SK-N-SH (cell line): ENCODE data around the gene MARS1. TPM values are rescaled to one million over a fixed set of nuclear protein-coding genes. Genes with fewer than 3 reads are reported as not detected.

Source experiments
- CTCF ChIA-PET: fragments of 300-600, 350-600 bp; formaldehyde crosslinking; extraction: SDS; loops from one replicate; lab custom pipeline; 2021; lab: Yijun Ruan, JAX
- POLR2A ChIA-PET: fragments of 350-600 bp; sonication (Branson Sonifier 250); formaldehyde crosslinking; extraction: SDS; loops from one replicate; lab custom pipeline; 2020; ENCODE audit warnings: antibody characterized with exemption, inconsistent platforms; lab: Yijun Ruan, JAX
- DNase-seq: peaks from one replicate; pipeline ENCODE4 v3.0.0; 2012
- H2AFZ ChIP-seq: fragments of 200-600 bp; sonication (generic); 2 replicates; pipeline ENCODE4 v1.8.1; 2016; ENCODE audit warnings: antibody characterized with exemption, mild to moderate bottlenecking, low read depth
- H3F3A ChIP-seq: fragments of 200-600 bp; sonication (generic); replicated peaks from 2 replicates; pipeline ENCODE3; 2016; ENCODE audit warnings: antibody characterized with exemption, mild to moderate bottlenecking; ENCODE audit not compliant: insufficient read depth
- H3K27ac ChIP-seq, 2 experiments: fragments of 200-500 bp in 1 of 2; fragments of 200-600 bp in 1 of 2; sonication (Bioruptor generic) in 1 of 2; sonication (generic), shearing (Covaris generic) in 1 of 2; 2 replicates each; pipeline versions ENCODE4 v1.5.1 to v1.6.1; 2014 to 2016; ENCODE audit warnings: low read depth in 2 of 2, inconsistent platforms in 1 of 2, low read length in 1 of 2, mild to moderate bottlenecking in 1 of 2, mixed read lengths in 1 of 2
- H3K27me3 ChIP-seq: fragments of 200-600 bp; sonication (generic), shearing (Covaris generic); 2 replicates; pipeline ENCODE4 v1.6.1; 2016; ENCODE audit warnings: mixed run types; ENCODE audit not compliant: insufficient read depth
- H3K36me3 ChIP-seq, 2 experiments: fragments of 200-500 bp in 1 of 2; fragments of 200-600 bp in 1 of 2; sonication (Bioruptor generic) in 1 of 2; sonication (generic) in 1 of 2; replicated peaks in 1 of 2; 2 replicates each; pipeline versions ENCODE3 to v1.5.1; 2014 to 2016; ENCODE audit warnings: low read length in 1 of 2, mild to moderate bottlenecking in 1 of 2; ENCODE audit not compliant: insufficient read depth in 2 of 2, control insufficient read depth in 1 of 2
- H3K4me1 ChIP-seq, 2 experiments: fragments of 200-500 bp in 1 of 2; fragments of 200-600 bp in 1 of 2; sonication (Bioruptor generic) in 1 of 2; sonication (generic), shearing (Covaris generic) in 1 of 2; 2 replicates each; pipeline versions ENCODE4 v1.5.1 to v1.6.1; 2014 to 2016; ENCODE audit warnings: low read depth in 1 of 2, low read length in 1 of 2, mixed run types in 1 of 2; ENCODE audit not compliant: insufficient read depth in 2 of 2, control insufficient read depth in 1 of 2
- H3K4me2 ChIP-seq: fragments of 200-600 bp; sonication (generic), shearing (Covaris generic); 2 replicates; pipeline ENCODE4 v1.6.1; 2017; ENCODE audit warnings: mixed run types
- H3K4me3 ChIP-seq, 2 experiments: fragments of 200-500 bp in 1 of 2; fragments of 200-600 bp in 1 of 2; sonication (Bioruptor generic) in 1 of 2; sonication (generic), shearing (Covaris generic) in 1 of 2; 2 replicates each; pipeline versions ENCODE4 v1.5.1 to v1.8.1; 2014 to 2016; ENCODE audit warnings: low read depth in 2 of 2, inconsistent platforms in 1 of 2, low read length in 1 of 2, mild to moderate bottlenecking in 1 of 2, mixed read lengths in 1 of 2, moderate library complexity in 1 of 2
- H3K79me2 ChIP-seq: fragments of 200-600 bp; sonication (generic); 2 replicates; pipeline ENCODE4 v1.8.1; 2017; ENCODE audit warnings: mild to moderate bottlenecking; ENCODE audit not compliant: insufficient read depth
- H3K9ac ChIP-seq: fragments of 200-600 bp; sonication (generic); 2 replicates; pipeline ENCODE4 v1.6.1; 2017; ENCODE audit warnings: mixed run types
- H3K9me2 ChIP-seq: fragments of 200-600 bp; sonication (generic); 2 replicates; pipeline ENCODE4 v1.6.1; 2017; ENCODE audit warnings: mixed run types
- H3K9me3 ChIP-seq: fragments of 200-600 bp; sonication (generic); 2 replicates; pipeline ENCODE4 v1.6.1; 2017; ENCODE audit warnings: mixed run types, mild to moderate bottlenecking, moderate library complexity
- H4K20me1 ChIP-seq: fragments of 200-600 bp; sonication (generic); 2 replicates; pipeline ENCODE4 v1.6.1; 2017; ENCODE audit warnings: mild to moderate bottlenecking, mixed run types; ENCODE audit not compliant: insufficient read depth
- CHD2 ChIP-seq: fragments of 150-350 bp; IDR thresholded peaks from 2 replicates; pipeline ENCODE4 v1.6.1; 2018; ENCODE audit warnings: low read length; ENCODE audit not compliant: partially characterized antibody
- FOSL2 ChIP-seq: IDR thresholded peaks from 2 replicates; pipeline ENCODE4 v1.4.0; 2012; ENCODE audit warnings: low read depth, mild to moderate bottlenecking, moderate library complexity, borderline replicate concordance
- FOXM1 ChIP-seq: IDR thresholded peaks from 2 replicates; pipeline ENCODE4 v1.4.0; 2012; ENCODE audit warnings: low read depth, mild to moderate bottlenecking
- GATA2 ChIP-seq: sonication (generic); formaldehyde crosslinking; IDR thresholded peaks from 2 replicates; pipeline ENCODE4 v1.5.0; 2020; ENCODE audit warnings: mild to moderate bottlenecking, missing genetic modification reagents
- MEF2A ChIP-seq: IDR thresholded peaks from 2 replicates; pipeline ENCODE4 v1.4.0; 2012; ENCODE audit warnings: low read depth, borderline replicate concordance
- NFIC ChIP-seq: IDR thresholded peaks from 2 replicates; pipeline ENCODE4 v1.4.0; 2012; ENCODE audit warnings: borderline replicate concordance
- NRF1 ChIP-seq: IDR thresholded peaks from 2 replicates; pipeline ENCODE4 v1.6.1; 2012; ENCODE audit warnings: low read depth, mild to moderate bottlenecking, low read length
- RAD21 ChIP-seq: IDR thresholded peaks from 2 replicates; pipeline ENCODE4 v1.6.1; 2012; ENCODE audit warnings: mild to moderate bottlenecking, low read length
- RXRA ChIP-seq: IDR thresholded peaks from 2 replicates; pipeline ENCODE4 v1.4.0; 2012; ENCODE audit warnings: low read depth, mild to moderate bottlenecking, borderline replicate concordance
- SMC3 ChIP-seq: IDR thresholded peaks from 2 replicates; pipeline ENCODE4 v1.6.1; 2012; ENCODE audit warnings: low read depth, low read length, improper control_type of control experiment
- TCF12 ChIP-seq: IDR thresholded peaks from 2 replicates; pipeline ENCODE4 v1.4.0; 2012
- TEAD4 ChIP-seq: IDR thresholded peaks from 2 replicates; pipeline ENCODE4 v1.4.0; 2012; ENCODE audit warnings: mild to moderate bottlenecking, borderline replicate concordance; ENCODE audit not compliant: insufficient read depth
- WGBS: methylation state at CpG from one replicate; pipeline ENCODE4 v1.1.6; 2017; ENCODE audit warnings: low lambda C conversion rate; 5-methylcytosine and 5-hydroxymethylcytosine counted together
- polyA plus RNA-seq, 3 experiments: library from polyadenylated mRNA; depleted of rRNA; stranded (reverse); fragments of >200 nt; gene quantifications; 2 replicates each; pipeline ENCODE4 v1.2.3, GENCODE V29; 2012
- TF ChIP-seq, protein P1 (sequence below): fragments of 150-350 bp; IDR thresholded peaks from 2 replicates; pipeline ENCODE4 v1.6.1; 2017; ENCODE audit warnings: antibody characterized with exemption, low read length, low read depth, borderline replicate concordance
- TF ChIP-seq, protein P2 (sequence below): fragments of 200-600 bp; sonication (generic); IDR thresholded peaks from 2 replicates; pipeline ENCODE4 v1.6.1; 2017; ENCODE audit warnings: antibody characterized with exemption, mild to moderate bottlenecking, moderate library complexity
- TF ChIP-seq, protein P3 (sequence below): IDR thresholded peaks from 2 replicates; pipeline ENCODE4; 2012
- TF ChIP-seq, protein P4 (sequence below): IDR thresholded peaks from 2 replicates; pipeline ENCODE4 v1.6.1; 2012; ENCODE audit warnings: mild to moderate bottlenecking, low read depth, low read length, moderate library complexity

The MARS1 gene
- polyA plus RNA-seq, 1 of the 3 experiments (the other 2 are of a cell fraction): 158 TPM

DNA sequence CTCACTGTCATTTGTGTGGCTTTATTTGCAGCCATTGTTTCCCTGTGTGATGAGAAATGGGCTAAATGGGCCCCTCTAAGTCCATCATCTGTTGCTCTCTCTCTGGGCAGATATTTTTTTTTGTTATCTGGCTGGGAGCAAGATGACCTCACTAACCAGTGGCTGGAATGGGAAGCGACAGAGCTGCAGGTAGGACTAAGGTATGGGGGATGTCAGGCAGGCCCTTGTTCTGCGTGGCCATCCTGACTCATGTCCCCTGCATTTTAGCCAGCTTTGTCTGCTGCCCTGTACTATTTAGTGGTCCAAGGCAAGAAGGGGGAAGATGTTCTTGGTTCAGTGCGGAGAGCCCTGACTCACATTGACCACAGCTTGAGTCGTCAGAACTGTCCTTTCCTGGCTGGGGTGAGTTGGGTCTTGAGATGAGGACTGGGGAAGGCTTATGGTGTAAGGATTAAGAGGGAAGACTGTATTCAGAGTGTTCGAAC is 1.3 kb downstream of the MARS1 start:
- TF ChIP-seq FOSL2: no peak
- TF ChIP-seq, protein P1, sequence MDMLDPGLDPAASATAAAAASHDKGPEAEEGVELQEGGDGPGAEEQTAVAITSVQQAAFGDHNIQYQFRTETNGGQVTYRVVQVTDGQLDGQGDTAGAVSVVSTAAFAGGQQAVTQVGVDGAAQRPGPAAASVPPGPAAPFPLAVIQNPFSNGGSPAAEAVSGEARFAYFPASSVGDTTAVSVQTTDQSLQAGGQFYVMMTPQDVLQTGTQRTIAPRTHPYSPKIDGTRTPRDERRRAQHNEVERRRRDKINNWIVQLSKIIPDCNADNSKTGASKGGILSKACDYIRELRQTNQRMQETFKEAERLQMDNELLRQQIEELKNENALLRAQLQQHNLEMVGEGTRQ: no peak
- TF ChIP-seq, protein P2, sequence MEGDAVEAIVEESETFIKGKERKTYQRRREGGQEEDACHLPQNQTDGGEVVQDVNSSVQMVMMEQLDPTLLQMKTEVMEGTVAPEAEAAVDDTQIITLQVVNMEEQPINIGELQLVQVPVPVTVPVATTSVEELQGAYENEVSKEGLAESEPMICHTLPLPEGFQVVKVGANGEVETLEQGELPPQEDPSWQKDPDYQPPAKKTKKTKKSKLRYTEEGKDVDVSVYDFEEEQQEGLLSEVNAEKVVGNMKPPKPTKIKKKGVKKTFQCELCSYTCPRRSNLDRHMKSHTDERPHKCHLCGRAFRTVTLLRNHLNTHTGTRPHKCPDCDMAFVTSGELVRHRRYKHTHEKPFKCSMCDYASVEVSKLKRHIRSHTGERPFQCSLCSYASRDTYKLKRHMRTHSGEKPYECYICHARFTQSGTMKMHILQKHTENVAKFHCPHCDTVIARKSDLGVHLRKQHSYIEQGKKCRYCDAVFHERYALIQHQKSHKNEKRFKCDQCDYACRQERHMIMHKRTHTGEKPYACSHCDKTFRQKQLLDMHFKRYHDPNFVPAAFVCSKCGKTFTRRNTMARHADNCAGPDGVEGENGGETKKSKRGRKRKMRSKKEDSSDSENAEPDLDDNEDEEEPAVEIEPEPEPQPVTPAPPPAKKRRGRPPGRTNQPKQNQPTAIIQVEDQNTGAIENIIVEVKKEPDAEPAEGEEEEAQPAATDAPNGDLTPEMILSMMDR: no peak
- TF ChIP-seq GATA2: no peak
- no peak for TF ChIP-seq MEF2A
- TF ChIP-seq FOXM1: no peak
- TF ChIP-seq TEAD4: no peak
- TF ChIP-seq NRF1: no peak
- TF ChIP-seq NFIC: no peak
- no peak for TF ChIP-seq SMC3
- TF ChIP-seq, protein P3, sequence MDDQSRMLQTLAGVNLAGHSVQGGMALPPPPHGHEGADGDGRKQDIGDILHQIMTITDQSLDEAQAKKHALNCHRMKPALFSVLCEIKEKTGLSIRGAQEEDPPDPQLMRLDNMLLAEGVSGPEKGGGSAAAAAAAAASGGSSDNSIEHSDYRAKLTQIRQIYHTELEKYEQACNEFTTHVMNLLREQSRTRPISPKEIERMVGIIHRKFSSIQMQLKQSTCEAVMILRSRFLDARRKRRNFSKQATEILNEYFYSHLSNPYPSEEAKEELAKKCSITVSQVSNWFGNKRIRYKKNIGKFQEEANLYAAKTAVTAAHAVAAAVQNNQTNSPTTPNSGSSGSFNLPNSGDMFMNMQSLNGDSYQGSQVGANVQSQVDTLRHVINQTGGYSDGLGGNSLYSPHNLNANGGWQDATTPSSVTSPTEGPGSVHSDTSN: no peak
- no peak for TF ChIP-seq RAD21
- 64% methylated on average over 5 of the region's 5 CpGs for WGBS
- Histone ChIP-seq H4K20me1 (0 out of 2 replicates have a peak, but pooled peaks cover 4% of the 10 kb centered on the region), H3K27ac (no peak overlapping the region; a peak in 1 of 4 replicates), H3K4me3 (peak overlapping the region; percentile 77 to 100), H3K79me2 (peaks cover 40% of the 10 kb centered on the region), H3K27me3 (no peaks in the 10 kb centered on the region), H3K9me3 (no peaks in the 10 kb centered on the region), H3K9ac (peak overlapping the region; percentile 94), H3K4me1 (peaks cover 6 to 9% of the 10 kb centered on the region in 2 experiments; a peak in 3 of 4 replicates), H3K36me3 (peaks cover 33 to 49% of the 10 kb centered on the region in 2 experiments), H3F3A (peaks cover 7% of the 10 kb centered on the region), H3K9me2 (no peaks in the 10 kb centered on the region), H3K4me2 (peak overlapping the region; percentile 90), H2AFZ (no peak overlapping the region)
- DNase-seq: no peak
- POLR2A ChIA-PET: interaction anchor here (0.6 to 2.1 kb wide), 4 partner anchors 8 to 31 kb away, joined by 3 to 7 read pairs (median 5); partner anchors contain the start of gene DDIT3
- CTCF ChIA-PET: interaction anchor here (1.6 to 6.1 kb wide), 3 partner anchors 15 to 30 kb away, joined by 5 to 28 read pairs (median 7); partner anchors contain the start of gene GLI1

DNA sequence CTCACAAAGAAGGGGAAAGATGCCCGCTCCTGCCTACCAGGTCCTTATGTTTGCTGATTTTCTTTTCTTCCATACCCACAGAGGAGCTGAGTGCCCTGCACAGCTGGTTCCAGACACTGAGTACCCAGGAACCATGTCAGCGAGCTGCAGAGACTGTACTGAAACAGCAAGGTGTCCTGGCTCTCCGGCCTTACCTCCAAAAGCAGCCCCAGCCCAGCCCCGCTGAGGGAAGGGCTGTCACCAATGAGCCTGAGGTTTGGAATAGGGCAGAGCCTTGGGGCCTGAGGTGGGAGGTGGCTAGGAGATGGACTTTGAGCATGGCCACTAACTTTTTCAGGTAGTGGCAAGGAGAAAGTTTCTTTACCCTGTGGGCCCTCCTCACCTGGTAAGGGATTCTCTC is 2.3 kb downstream of the MARS1 start:
- CTCF ChIA-PET: interaction anchor here (6.1 kb wide), 1 partner anchor 28 kb away, joined by 28 read pairs; no protein-coding TSS in a partner anchor
- Histone ChIP-seq H3K4me3 (no peak overlapping the region), H3K9me3 (no peaks in the 10 kb centered on the region), H2AFZ (no peak overlapping the region), H3F3A (peaks cover 7% of the 10 kb centered on the region), H3K27me3 (no peaks in the 10 kb centered on the region), H3K4me2 (no peak overlapping the region; the same call in 1 of the 2 replicates), H3K9me2 (no peaks in the 10 kb centered on the region), H3K4me1 (peaks cover 6 to 9% of the 10 kb centered on the region in 2 experiments; a peak in 3 of 4 replicates), H3K9ac (no peak overlapping the region), H3K79me2 (peaks cover 40% of the 10 kb centered on the region), H4K20me1 (0 out of 2 replicates have a peak, but pooled peaks cover 4% of the 10 kb centered on the region), H3K36me3 (peaks cover 33 to 50% of the 10 kb centered on the region in 2 experiments), H3K27ac (no peak overlapping the region; a peak in 1 of 4 replicates)
- DNase-seq: no peak
- POLR2A ChIA-PET: interaction anchor here (0.6 kb wide), 1 partner anchor 181 kb away, joined by 4 read pairs; no protein-coding TSS in a partner anchor
- 92% methylated on average over 3 of the region's 4 CpGs for WGBS
- no peak for TF ChIP-seq RXRA
- no peak for TF ChIP-seq TCF12
- TF ChIP-seq FOXM1: no peak
- TF ChIP-seq, protein P2: no peak
- TF ChIP-seq CHD2: no peak
- no peak for TF ChIP-seq NRF1
- TF ChIP-seq, protein P4, sequence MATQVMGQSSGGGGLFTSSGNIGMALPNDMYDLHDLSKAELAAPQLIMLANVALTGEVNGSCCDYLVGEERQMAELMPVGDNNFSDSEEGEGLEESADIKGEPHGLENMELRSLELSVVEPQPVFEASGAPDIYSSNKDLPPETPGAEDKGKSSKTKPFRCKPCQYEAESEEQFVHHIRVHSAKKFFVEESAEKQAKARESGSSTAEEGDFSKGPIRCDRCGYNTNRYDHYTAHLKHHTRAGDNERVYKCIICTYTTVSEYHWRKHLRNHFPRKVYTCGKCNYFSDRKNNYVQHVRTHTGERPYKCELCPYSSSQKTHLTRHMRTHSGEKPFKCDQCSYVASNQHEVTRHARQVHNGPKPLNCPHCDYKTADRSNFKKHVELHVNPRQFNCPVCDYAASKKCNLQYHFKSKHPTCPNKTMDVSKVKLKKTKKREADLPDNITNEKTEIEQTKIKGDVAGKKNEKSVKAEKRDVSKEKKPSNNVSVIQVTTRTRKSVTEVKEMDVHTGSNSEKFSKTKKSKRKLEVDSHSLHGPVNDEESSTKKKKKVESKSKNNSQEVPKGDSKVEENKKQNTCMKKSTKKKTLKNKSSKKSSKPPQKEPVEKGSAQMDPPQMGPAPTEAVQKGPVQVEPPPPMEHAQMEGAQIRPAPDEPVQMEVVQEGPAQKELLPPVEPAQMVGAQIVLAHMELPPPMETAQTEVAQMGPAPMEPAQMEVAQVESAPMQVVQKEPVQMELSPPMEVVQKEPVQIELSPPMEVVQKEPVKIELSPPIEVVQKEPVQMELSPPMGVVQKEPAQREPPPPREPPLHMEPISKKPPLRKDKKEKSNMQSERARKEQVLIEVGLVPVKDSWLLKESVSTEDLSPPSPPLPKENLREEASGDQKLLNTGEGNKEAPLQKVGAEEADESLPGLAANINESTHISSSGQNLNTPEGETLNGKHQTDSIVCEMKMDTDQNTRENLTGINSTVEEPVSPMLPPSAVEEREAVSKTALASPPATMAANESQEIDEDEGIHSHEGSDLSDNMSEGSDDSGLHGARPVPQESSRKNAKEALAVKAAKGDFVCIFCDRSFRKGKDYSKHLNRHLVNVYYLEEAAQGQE: no peak
